ENCODE results near the gene TBX3.

DNA sequence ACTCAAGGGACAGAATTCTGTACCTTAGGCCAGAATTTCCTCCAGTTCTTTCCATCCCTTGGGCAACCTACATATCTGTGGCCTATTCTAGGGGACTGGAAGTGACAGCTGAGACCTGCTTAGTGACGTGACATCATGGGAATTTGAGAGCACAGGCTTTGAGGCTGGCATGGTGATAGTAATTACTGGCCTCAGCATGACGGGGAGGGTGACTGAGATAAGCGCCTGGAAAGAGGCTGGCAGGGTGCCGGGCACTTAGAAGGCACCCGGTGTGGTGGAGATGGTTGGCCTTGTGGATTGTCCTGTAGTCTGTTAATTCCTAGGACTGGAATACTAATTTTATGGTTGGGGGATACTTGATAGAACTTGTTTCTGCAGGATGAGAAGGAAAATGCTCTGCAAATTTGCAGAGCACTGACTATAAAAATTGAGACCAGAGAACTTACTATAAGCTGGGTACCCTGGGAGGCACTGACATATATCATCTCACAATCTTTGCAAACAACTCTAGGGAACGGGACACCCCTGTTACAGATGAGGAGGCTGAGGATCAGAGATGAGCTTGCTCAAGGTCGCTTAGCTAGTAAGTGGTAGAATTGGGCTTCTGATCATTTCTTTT lies 42.2 kb upstream of the TBX3 start:
- TF ChIP-seq, protein P1, sequence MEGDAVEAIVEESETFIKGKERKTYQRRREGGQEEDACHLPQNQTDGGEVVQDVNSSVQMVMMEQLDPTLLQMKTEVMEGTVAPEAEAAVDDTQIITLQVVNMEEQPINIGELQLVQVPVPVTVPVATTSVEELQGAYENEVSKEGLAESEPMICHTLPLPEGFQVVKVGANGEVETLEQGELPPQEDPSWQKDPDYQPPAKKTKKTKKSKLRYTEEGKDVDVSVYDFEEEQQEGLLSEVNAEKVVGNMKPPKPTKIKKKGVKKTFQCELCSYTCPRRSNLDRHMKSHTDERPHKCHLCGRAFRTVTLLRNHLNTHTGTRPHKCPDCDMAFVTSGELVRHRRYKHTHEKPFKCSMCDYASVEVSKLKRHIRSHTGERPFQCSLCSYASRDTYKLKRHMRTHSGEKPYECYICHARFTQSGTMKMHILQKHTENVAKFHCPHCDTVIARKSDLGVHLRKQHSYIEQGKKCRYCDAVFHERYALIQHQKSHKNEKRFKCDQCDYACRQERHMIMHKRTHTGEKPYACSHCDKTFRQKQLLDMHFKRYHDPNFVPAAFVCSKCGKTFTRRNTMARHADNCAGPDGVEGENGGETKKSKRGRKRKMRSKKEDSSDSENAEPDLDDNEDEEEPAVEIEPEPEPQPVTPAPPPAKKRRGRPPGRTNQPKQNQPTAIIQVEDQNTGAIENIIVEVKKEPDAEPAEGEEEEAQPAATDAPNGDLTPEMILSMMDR (conservative IDR thresholded peaks at IDR 0.05; ENCODE audit: low read length): no peak
- no peak for TF ChIP-seq EZH2phosphoT487 (IDR thresholded peaks at IDR 0.05; ENCODE audit: borderline replicate concordance, low read depth, low read length)

All from OCI-LY7 (cell line).